Smooth muscle cell of the brain vasculature (primary cell): Measurements from ENCODE around the gene LEMD2.

ENCODE experiments used
- DNase-seq: peaks from one replicate; pipeline ENCODE4 v3.0.0-alpha.2; 2012; ENCODE audit warnings: low read depth, low spot score

LEMD2 gene

DNA sequence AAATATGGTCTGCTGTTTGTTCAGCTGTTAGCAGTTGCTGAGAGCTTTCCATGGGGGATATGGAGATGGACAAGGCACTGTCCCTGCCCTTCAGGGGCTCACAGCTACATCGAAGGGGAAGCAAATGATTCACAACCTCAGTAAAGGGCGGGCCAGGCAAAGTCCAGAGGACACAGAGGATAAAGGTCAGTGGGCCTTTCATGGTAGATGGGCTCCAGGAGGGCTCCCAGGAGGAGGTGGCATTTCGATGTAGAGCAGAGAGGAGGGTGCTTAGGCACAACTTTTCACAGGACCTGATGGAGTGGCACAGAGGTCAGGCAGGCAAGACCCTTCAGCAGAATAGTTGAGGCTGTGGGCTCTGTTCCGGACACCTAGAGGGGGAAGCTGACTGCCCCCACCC lies 30.1 kb upstream of the LEMD2 start:
- no peak for DNase-seq

DNA sequence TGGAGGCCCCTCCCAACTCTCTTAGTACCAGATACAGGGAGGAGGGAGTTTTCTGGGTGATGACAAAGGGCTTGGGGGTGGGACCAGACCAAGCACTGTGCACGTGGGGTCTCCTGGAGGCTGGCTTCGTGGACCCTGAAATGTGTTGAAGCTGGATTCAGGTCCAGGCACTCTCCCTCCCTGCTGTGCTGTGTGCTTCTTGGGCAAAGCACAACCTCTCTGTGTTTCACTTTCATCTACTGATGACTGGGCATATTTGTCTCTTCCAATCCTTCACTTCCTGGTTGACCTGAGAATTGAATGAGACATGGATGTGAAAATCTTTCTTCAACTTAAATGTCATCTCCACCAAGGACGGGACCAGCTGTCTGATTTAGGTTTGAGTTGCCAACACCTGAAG lies 29.4 kb upstream of the LEMD2 start:
- DNase-seq, result no peak

DNA sequence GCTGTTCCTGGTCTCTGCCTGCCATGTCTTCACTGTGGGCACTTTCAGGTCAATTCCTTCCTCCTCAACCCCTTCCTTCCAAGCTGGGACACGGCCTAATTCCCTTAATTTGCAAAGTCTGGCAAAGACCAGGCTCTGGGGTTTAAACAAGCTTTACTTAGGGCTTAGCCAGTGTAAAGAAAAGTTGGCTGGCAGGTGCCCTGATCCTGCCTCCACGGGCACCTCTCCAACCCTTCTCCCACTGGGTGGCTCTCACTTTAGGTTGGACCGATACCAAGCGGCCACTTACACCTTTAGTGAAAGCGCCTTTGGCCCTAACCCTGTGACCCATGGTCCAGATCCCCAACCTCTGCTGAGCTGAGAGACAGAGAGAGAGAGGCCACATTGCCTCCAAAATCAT lies 28.6 kb upstream of the LEMD2 start:
- no peak for DNase-seq

DNA sequence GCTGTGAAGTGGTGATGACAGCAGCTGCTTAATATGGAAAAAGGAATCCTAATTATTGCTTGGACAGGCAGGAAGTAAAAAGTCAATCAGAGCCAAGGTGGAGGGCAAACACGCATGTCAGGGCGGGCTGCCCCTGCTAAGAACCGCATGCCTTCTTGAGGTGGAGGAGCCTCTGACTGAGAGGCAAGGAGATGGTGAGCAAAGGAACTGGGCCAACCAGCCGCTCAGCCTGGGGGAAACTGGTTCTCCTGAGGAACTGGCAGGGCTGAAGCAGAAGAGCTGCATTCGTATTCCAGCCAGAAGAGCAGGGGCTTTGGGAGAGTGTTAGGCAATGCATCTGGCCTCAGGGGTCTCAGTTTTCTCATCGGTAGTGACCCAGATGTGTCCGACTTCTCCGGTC lies 28.0 kb upstream of the LEMD2 start:
- no peak for DNase-seq

DNA sequence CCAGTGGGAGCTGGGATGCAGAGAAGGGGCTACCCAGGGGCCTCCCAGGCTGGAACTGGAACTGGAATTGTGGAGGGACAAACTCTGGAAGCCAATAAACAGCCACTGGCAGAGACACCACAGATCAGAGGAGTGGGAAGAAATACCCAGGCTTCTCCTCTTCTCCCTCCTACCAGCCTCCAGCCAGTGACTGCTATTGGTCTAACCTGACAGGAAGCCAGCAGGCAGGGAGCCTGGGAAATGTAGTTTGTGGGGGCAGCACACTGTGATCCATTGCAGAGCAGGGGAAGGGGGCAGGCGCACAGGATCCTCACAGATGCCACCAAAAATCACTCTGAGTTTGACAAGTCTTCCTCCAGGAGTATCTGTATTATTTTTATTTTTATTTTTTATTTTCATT lies 26.9 kb upstream of the LEMD2 start:
- DNase-seq, result no peak

DNA sequence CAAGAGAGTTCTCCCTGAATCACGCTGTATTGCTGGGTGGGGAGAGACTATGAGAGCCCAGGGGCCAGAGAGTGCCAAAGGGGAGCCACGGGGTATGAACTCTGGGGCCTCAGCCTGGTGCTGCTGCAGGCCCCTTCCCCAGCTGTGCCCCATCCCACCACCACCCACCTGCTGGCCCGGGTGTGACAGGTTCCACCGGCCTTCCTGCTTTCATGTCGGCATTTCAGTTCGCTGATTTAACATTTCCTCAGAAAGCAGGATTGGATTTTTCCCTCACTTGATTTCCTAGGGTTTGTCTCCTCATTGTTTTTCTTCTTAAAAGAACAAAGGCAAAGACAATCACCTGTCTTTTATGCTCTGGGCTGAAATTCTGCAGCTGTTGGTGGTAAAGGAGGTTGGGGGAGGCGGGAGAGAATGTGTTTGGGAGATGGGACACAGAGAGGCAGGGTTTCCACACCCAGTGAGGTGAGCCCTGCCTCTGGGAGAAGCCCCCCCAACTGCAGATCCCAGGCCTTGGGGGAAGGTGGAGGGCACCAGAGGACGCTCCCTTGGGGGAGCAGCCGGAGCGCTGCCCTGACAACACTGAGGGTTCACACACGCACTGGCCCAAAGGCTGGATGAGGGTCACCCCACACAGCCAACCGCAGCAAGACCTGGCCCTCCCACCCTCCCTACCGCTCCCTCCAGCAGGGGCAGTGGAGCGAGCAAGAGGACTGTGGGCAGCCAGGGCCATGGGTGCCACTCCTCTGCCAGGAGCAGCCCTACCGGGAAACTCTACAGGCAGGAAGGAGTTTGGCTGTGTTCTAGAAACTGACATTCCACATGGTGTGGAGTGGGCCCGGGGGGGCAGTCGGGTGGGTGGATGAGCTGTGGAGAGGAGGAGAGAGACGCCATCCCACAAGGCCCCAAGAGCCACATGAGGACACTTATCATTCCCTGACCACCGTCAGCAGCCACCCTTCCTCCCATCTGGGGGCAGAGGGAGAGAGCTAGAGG lies 25.4 kb upstream of the LEMD2 start:
- no peak for DNase-seq

DNA sequence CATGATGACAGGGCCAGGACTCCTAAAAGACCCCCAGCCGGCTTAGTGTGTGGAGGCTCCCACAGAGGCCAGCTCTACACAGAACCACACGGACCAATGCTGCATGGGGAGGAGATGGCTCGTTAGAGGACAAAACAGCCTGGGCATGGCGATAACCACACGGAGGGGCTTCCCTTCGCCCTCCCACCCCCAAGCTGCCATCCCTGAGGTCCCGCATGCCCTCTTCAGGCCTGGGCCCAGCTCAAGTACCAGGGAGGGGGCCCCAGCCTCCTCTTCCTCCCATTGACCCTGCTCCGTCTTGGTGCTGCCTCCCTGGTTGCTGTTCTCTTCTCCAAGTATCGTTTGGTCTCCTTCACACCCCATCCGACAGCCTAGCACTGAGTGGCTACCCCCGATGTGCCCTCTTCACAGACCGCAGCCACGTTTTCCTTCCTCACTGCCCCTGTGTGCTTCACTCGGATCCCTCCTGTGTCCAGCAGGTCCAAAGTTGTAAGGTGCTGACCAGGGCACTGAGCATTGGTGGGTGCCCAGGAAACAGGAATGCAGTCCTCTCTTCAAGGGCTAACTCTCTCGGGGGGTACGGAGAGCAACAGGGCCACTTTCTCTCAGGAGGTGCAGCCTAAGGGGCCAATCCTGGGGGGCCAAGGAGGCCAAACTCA lies 24.4 kb upstream of the LEMD2 start:
- DNase-seq, result no peak

DNA sequence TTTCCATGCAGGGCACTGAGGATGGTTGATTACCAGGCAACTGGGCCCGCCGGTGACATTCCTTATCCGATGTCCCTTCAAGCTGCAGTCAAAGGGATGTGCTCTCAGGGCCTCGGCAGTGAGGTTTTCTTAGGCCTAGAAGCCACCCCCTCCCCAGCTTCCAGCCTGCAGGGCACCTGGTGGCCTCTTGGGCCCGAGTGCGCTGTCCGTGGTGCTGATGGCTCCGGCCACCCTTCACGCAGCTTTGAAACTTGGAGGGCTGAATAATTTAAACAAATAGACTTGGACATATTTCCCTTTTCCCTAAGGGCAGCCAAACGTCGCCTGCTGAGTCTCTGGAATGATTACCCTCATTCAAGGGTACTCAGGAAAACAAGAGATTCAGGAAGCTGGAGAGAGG lies 23.7 kb upstream of the LEMD2 start:
- DNase-seq, result no peak

DNA sequence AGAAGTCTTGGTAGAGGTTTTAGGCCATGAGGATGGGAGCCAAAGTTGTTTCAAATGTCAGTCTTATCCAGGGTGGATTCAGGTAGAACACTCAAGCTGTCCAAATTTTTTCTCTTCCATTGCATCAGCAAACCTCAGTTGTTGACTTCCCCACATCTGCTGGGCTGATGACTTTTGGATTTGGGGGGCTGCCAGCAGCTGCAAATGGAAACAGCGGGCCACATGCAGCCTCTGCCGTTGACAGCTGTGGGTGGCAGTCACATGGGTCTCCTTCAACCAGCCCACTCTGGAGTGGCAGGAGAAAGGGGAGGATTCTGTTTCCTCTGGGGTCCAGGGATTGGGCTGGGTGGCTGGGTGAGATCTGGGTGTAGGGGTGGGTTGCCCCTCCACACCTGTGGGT lies 20.7 kb upstream of the LEMD2 start:
- no peak for DNase-seq

DNA sequence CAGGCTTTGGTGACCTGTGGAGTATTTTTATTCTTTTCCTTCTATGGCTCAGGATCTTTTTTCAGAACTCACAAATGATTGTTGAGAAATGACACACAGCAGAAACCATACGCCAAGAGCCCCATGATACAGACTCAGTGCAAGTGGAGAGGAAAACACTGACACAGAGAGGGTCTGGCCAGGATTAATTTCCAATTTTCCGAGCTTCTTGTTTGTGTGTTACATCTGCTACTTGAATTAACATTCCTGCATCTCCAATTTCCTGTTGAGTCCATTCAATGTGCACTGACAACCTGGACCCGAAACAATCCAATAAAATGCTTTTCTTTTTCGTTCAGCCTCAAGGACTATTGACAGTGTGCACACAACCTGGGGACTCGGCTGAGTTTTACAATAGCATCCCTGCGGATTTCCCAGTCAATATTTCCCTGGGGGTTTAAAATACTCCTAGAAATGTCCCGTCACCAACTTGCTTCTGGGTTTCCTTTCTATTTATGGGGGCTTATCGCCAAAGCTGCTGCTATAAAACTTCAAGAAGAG lies 19.8 kb upstream of the LEMD2 start:
- no peak for DNase-seq

DNA sequence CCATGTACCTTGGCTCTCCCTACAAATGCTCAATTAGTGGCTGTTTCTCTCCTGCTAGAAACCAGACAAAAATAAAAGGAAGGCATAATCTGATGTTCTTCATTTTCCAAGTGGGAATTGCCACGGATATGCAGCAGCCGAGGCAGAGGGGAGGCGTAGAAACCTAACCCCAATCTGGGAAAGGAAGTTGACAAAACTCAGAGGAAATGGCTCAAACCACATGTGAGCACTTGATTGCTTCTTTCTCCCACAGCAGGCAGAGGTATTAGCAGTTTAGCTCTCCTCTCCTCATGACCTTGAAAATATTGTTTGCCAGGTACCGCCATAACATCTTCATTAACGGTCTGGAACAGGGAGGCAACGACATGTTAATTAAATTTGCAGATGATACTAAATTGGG lies 18.7 kb upstream of the LEMD2 start:
- DNase-seq, result no peak

DNA sequence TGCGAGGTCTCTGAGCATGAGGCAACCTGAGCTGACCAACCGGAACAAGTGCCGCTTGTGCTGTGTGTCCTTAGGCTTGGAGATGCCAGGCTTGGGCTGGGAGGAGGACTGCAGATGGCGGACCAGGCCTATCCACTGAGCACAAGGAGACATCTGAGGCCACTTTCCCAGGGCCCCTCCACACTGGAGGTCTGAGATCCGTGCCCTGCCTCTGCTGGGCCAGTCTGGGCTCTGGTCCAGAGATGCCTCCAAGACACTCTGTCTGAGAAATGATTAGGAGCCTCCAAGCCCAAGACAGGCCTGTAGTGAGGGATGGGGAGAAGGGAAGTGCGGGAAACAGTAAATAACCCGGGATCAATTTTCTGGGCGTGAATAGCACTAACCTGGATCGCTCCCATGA lies 17.9 kb upstream of the LEMD2 start:
- DNase-seq, result no peak

DNA sequence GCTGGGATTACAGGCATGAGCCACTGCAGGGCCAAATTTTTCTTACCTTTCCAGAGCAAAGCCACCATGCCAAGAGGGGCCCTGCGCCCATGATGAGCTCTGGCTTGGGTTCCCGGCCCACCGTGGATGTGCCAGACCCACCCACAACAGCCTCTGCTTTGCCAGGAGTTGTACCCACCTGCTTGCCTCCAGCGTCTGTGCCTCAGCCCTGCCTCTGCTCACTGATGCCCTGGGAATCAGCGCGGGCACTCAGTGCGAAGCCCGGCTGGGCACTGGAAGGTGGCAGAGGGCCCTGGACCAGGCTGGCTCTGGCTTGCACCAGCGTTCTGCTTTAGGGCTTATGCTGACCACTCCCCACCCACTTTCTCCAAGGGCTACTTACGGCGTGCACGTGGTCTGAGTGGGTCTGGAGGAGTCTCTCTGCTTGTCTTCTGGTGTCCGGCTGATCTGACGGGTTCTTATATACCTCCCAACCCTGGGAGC lies 14.7 kb upstream of the LEMD2 start, which contains the start of gene MLN:
Gene MLN, minus strand, starts transcription at position 433 of the 483 bp plus-strand sequence. CDS start 2,840 bp downstream, outside the sequence.
- no peak for DNase-seq

DNA sequence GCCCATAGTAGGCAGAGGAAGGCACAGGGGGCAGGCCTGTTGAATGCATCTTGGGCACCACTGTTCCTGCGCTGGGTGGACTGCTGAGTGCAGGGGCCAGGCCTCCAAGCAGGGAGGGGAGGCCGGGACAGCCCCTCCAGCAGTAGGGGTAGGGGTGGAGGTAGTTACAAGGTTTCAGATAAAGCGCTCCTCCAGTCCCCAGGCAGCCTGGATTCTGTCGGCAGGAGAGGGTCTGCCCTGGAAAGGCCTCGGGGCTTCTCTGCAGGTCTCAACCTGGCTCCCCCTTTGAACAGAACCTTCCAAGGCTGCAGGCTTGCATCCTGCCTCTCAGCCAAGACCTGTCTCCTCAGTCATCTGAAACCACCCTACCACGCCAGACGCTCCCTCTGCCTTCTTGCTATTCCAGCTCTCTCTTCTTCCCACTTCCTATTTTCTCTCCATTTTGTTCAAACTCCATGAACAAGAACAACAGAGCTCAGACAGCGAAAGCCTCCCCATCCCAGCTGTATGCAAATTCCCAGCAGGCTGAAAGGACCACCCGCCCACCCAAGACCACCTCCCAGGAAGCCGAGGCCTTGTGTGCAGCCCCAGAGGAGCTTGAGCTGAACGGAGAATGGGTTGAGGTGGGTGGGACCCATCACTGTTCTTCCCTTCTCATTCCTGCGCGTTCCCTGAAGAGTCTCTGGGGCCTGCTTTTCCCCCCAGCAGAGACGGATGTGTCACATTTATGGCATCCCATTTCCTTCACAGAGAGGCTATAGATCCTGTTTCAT lies 13.4 kb upstream of the LEMD2 start:
- no peak for DNase-seq

DNA sequence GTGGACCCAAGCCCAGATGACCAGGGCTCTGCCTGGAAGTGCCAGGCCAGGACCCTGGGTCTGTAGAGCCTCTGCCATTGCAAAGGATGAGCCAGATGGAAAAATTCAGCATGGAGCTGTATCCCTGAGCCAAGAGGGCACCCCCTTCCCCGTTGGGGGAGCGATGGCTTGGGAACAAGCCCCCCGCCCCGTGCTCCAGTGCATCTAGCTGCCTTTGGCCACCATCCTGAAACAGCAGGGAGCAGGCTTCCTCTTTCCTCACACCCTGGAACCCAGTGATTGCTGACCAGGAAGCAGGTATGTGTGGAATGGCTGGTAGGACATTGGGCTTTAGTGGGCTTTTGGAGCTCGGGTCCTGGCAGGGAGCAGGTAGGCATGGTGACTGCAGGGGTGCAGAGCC lies 12.7 kb upstream of the LEMD2 start:
- no peak for DNase-seq

DNA sequence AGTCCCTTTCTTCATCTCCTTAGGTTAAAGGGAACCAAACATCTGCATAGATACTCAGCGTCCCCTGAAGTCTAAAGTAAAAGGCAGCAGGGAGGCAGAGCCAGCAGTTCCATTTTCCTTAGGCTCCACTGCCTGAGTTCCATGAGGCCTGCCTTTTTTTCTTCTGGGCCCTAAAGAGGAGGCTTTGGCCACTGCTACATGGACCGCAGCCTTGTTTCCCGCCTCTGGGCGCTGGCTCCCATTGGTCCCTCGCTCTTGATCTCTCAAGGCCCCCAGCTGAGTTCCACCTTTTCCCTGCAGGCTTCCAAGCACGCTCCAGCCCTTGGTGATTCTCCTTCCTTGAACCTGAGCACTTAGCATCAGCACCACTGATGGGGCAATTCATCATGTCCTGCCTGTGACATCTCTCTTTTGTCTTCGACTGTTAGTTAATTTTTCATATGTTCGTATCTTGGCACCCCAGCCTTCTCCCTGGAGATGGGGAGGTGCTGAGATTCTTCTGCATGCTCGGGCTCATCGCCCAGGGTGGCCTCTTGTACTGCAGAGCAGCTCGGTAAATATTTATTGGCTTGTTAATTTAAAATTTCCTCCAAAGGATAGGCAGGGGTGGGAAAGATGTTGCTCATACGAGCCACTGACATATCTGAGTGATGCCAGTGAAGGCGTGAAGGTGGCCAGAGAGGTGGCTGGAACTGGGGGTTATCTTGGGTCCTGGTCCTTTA lies 11.5 kb upstream of the LEMD2 start:
- DNase-seq, result no peak

DNA sequence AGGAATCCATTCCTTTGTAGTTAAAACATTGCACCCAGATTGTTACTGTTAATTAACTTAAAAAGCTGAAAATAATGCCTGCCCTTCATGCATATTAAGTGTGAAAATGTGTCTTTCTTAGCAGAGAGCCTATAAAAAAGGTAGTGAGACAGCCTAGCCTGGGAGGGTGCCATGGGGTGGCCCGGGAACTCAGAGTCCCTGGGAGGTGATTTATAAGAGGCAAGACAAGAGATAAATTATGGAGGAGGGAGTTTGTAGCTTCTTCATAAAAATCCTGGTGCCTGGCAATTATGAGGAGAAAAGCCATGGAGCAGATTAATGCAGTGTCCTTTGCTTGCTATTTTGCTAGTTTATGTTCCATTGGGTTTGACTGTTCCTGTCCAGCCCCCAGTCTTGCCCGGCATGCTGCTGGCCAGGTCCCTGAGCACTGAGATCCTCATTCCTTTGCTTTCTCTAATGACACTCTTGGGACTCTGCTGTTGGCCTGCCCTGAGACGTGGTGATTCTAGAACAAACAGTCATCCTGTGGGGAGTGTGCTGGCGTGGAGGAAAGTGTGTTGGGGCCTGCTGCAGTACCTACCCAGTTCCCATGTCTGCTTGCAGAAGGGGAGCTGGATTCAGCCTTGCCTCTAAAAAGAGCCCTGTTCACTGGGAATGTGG lies 10.7 kb upstream of the LEMD2 start:
- no peak for DNase-seq

DNA sequence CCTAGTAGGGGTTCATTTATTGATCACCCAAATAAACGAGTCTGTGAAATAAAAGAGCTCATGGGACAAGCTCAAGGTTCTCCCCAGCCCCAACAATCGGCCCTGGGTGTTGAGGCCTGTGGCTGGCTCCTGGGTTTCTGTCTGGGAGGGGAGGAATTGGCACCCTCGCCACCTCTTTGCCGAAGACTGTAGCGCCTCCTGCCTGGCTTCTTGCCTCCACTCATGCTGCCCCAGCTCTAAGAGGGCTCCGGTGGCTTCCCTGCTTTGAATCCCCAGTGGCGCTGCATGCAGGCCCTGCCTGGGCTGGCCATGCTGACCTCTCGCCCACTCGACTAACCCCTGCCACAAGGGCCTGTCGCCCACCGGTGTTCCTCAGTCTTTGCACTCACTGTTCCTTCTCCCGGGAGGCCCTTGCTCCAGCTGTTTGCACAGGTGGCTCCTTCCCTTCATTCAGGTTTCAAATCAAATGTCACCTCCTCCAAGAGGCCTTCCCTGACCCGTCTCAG lies 9.5 kb upstream of the LEMD2 start:
- DNase-seq, result no peak

DNA sequence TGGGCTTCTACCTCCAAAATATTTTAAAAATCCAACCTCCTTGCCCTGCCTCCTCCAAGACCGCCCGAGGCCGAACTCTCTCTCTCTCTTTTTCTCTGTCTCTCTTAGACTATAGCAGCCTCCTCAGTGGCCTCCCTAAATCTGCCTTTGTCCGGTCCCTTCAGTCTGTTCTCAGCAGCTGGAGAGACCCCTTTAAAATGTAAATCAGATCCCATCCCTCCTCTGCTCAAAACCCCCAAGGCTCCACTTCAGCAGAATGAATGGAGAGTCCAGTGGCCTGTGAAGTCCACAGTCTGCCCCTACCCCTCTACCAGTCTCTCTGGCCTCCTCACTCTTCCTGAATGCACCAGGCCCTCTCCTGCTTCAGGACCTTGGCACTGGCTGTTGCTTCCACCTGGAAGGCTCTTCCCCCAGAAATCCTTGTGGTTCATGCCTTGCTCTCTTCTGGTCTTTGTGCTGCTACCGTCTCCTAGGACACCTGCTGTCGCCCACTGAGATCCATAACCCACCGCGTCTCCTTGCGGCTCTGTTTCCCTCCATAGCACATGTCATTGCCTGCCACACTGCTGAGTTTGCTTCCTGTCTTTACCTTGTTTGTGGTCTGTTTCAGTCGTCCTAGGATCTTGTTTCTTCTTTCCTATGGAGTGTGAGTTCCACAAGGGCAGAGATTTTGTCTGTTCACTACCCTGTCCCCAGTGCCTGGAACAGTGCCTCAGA lies 8.9 kb upstream of the LEMD2 start:
- DNase-seq, result no peak
